ENCODE measurements around the gene YY1.

DNA sequence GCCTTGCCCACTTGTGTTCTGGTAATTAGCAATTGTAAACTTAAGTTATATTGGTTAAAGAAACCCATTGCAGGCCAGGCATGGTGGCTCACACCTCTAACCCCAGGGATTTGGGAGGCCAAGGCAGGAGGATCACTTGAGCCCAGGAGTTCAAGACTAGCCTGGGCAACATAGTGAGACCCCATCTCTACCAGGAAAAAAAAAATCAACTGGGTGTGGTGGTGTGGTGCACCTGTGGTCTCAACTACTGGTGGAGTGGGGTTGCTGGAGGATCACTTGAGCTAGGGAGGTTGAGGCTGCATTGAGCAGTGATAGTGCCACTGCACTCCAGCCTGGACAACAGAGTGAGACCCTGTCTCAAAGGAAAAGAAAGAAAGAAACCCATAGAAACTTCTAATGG, 13.7 kb downstream of the YY1 start:
- TF ChIP-seq POLR2AphosphoS5 (IDR thresholded peaks at IDR 0.05; ENCODE audit: low read depth), result no peak
- TF ChIP-seq, protein P1, sequence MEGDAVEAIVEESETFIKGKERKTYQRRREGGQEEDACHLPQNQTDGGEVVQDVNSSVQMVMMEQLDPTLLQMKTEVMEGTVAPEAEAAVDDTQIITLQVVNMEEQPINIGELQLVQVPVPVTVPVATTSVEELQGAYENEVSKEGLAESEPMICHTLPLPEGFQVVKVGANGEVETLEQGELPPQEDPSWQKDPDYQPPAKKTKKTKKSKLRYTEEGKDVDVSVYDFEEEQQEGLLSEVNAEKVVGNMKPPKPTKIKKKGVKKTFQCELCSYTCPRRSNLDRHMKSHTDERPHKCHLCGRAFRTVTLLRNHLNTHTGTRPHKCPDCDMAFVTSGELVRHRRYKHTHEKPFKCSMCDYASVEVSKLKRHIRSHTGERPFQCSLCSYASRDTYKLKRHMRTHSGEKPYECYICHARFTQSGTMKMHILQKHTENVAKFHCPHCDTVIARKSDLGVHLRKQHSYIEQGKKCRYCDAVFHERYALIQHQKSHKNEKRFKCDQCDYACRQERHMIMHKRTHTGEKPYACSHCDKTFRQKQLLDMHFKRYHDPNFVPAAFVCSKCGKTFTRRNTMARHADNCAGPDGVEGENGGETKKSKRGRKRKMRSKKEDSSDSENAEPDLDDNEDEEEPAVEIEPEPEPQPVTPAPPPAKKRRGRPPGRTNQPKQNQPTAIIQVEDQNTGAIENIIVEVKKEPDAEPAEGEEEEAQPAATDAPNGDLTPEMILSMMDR (conservative IDR thresholded peaks at IDR 0.05; ENCODE audit: low read depth in 2 of 2), result no peak
